NCI-H187 (cell line): ENCODE measurements around the gene RASSF5.

Source experiments
- DNase-seq, 2 experiments: peaks; one replicate each; lab custom pipeline; 2025; lab: John Stamatoyannopoulos, UW

RASSF5 gene

GRCh38 chr1:206547104-206547503, 39.8 kb downstream of the RASSF5 start:
- peak in 1 of 2 experiments; percentile 60 for DNase-seq

GRCh38 chr1:206550446-206550845, 43.1 kb downstream of the RASSF5 start:
- DNase-seq: peak; percentile 89 to 92

DNA sequence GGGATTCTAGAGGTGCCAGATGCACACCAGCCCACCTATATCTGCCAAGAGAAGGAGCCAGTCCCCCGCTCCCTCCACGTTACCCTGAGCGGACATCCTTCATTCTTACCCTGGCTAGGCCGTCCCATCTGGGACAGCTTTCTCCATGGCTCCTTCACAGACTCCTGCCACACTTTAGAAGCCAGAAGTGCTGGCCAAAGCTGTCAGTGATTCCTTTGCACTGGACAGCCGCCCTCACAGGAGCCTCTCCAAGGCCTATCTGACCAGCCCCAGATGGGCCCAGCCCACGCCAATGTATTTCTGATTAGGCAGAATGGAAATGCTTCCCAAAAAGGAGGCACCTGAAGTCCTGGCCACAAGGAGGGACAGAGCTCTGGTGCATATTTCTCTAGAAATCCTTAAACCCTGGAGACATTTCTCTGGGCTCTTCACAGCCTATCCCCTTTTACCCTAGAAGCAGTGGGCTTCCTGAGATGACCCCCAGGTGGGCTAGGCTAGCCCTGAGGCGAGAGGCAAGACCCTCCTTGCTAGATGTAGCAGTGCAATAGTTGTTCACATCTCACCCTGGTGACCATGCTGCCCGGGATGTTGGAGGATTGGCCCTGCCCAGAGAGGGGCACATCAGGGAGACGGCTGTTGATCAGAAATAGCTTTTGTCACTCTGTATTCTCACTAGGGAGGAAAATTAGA, 44.1 kb downstream of the RASSF5 start:
- DNase-seq: no peak

- DNase-seq: no peak
These were observed 44.6 kb downstream of the RASSF5 start for GRCh38 chr1:206551986-206552326.

GRCh38 chr1:206554211-206554610, 46.9 kb downstream of the RASSF5 start:
- no peak for DNase-seq

GRCh38 chr1:206554701-206555472, 47.6 kb downstream of the RASSF5 start:
- DNase-seq: no peak

DNA sequence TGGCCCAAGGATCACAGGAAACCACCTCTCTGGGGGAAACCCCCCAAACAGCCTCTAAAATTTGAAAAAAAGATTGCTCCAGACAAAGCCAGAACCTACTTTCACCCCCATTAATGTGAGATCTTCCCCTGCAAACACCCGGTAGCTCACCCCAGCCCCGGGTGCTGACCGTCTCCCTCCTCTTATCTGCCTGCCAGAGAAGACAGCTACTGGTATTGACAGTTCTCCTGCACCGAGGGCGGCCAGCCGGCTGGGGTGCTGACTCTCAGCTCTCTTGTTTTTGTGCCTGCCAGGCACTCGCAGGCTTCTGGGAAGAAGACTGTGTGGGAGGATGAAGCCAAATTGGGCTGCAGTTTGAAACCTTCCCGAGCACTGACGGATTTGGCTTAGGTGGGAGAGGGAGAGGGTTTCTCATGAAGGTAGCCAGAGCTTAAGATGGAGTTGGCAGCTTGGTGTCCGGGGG, 48.2 kb downstream of the RASSF5 start:
- no peak for DNase-seq

DNA sequence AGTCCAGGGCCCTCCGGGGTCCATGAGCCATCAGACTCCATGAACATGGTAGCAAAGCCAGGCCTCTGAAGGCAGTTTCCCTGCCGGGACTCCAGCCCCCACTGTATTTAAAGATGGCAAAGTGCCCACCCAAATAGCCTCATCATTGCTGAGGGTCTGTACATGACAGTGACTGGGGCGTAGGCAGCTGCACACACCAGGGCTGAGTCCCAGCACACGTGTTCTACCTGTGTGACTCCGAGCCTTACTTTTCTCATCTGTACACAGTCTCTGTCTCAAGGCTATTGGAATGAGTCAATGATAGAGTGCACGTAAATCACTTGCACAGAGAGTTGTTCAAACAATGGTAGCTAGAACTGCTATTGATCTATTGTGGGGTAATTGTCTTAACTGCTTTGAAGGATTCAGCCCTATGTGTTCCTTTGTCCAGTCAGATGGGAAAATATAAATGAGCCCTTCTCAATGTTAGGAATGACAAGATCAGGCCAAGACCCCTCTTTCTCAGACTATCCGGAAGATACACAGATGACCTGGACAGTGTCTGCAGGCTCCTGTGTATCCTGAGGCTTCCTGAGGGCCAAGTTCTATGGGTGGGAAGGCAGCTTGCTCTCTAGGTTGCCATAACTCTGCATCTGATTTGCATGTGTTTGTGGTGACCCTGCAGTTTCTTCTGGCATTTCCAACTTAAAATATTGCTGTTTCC, 48.9 kb downstream of the RASSF5 start:
- DNase-seq: no peak

- peak; percentile 74 to 75 for DNase-seq
These were observed 49.7 kb downstream of the RASSF5 start for GRCh38 chr1:206556750-206557635.

- DNase-seq: no peak
These were observed 50.5 kb downstream of the RASSF5 start for GRCh38 chr1:206557636-206558473.

- no peak for DNase-seq
These were observed 51.7 kb downstream of the RASSF5 start for GRCh38 chr1:206558794-206559671.

DNA sequence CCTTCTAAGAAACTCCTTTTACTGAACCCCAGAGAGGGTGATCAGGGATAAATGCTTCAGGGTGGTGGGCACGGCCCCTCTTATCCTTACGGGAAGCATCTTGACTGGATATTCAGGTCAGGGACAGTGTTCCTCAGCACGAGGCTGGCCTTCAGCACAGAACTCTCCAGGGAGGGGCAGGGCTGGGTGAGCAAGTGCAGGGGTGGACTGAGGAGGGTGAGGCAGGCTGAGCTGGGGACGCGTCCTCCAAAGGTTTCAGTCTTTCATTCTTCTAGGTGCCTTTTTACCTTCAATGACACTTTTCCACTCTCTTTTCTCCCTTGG, 52.3 kb downstream of the RASSF5 start:
- DNase-seq: peak in 1 of 2 experiments; percentile 70

DNA sequence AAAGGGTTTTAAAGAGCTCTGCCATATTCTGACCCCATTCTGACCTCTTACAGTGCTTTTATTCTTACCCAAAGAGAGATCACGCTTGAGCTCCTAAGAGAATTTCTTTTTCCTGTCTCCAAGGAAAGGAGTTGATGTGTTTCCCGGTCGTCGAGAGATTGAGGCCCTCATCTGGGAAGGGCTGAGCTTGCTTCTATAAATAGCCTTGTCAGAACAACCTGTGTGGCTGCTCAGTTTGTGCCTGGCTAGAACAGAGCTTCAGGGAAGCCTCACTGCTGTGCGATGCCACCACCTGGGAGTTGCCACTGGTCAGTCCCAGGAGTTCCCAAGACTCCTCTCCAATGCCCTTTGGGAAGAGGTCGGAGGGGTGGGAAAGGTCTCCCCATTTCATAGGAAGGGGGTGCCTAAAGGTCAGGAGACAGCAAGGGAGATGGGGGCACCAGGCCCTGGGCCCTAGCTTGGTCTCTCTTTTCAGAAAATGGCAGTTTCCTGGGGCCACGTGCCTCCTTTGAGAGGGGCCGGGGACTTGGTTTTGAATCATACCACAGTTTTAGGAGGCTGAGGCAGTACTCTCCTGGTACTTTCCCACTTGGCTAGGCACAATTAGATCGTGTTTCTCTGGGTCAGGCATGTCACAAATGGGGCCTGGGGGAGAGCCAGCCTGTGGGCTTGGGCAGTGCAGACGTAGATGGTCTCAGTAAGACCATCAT, 52.8 kb downstream of the RASSF5 start:
- DNase-seq: peak; percentile 70 to 80

GRCh38 chr1:206563367-206564207, 56.3 kb downstream of the RASSF5 start:
- DNase-seq: no peak

- DNase-seq: no peak
These were observed 58.7 kb downstream of the RASSF5 start for GRCh38 chr1:206565995-206566394.

GRCh38 chr1:206566999-206567398, 59.7 kb downstream of the RASSF5 start:
- peak in 1 of 2 experiments; percentile 78 for DNase-seq

GRCh38 chr1:206568256-206568655, 60.9 kb downstream of the RASSF5 start:
- no peak for DNase-seq

- no peak for DNase-seq
These were observed 61.5 kb downstream of the RASSF5 start for GRCh38 chr1:206568779-206569352.
